CD14-positive monocyte (primary cell): ENCODE measurements around the gene STUB1. TPM values are rescaled to one million over a fixed set of nuclear protein-coding genes. Genes with fewer than 3 reads are reported as not detected.

ENCODE experiments used
- DNase-seq, 3 donors: peaks; one replicate each; pipeline ENCODE4 v3.0.0-alpha.2; 2011 to 2022
- H2AFZ ChIP-seq: 2 replicates; pipeline ENCODE4 v1.6.0; 2012; ENCODE audit warnings: mild to moderate bottlenecking, low read depth, low read length, inconsistent platforms; ENCODE audit not compliant: insufficient read depth, poor library complexity, severe bottlenecking
- H3K27ac ChIP-seq, 2 donors: 1 replicate in 1 of 2; 2 replicates in 1 of 2; pipeline ENCODE4 v1.5.1; 2012 to 2013; ENCODE audit warnings: low read length in 2 of 2, control low read depth in 1 of 2, inconsistent platforms in 1 of 2, low read depth in 1 of 2, mild to moderate bottlenecking in 1 of 2
- H3K27me3 ChIP-seq, 2 donors: one replicate each; pipeline versions ENCODE4 v1.6.0 to v1.6.1; 2011 to 2013; ENCODE audit warnings: low read length in 2 of 2; ENCODE audit not compliant: control insufficient read depth in 2 of 2, insufficient read depth in 2 of 2
- H3K36me3 ChIP-seq, 2 donors: replicated peaks in 1 of 2; 1 replicate in 1 of 2; 2 replicates in 1 of 2; pipeline versions ENCODE4 v1.5.1 to v1.6.1; 2012 to 2013; ENCODE audit warnings: low read length in 2 of 2, control low read depth in 1 of 2, inconsistent platforms in 1 of 2, mild to moderate bottlenecking in 1 of 2; ENCODE audit not compliant: insufficient read depth in 2 of 2, control insufficient read depth in 1 of 2
- H3K4me1 ChIP-seq, 2 donors: 1 replicate in 1 of 2; 2 replicates in 1 of 2; pipeline versions ENCODE4 v1.5.1 to v1.6.1; 2012 to 2013; ENCODE audit warnings: low read length in 2 of 2, control low read depth in 1 of 2, inconsistent platforms in 1 of 2, mild to moderate bottlenecking in 1 of 2, moderate library complexity in 1 of 2; ENCODE audit not compliant: insufficient read depth in 2 of 2, control insufficient read depth in 1 of 2
- H3K4me2 ChIP-seq: replicated peaks from 2 replicates; pipeline ENCODE3; 2012; ENCODE audit warnings: low read length, moderate library complexity, mild to moderate bottlenecking; ENCODE audit not compliant: poor library complexity, severe bottlenecking; ENCODE audit errors: extremely low read depth
- H3K4me3 ChIP-seq, 3 experiments: fragments of 200-600 bp in 1 of 3; sonication (generic) in 1 of 3; replicated peaks in 1 of 3; 1 replicate in 2 of 3; 2 replicates in 1 of 3; pipeline ENCODE4 v1.5.1; 2011 to 2013; ENCODE audit warnings: low read length in 3 of 3, mild to moderate bottlenecking in 3 of 3, control low read depth in 2 of 3, low read depth in 2 of 3, inconsistent platforms in 1 of 3, moderate library complexity in 1 of 3
- H3K79me2 ChIP-seq: 2 replicates; pipeline ENCODE4 v1.6.0; 2012; ENCODE audit warnings: mild to moderate bottlenecking, control low read depth, inconsistent platforms, low read length, moderate library complexity; ENCODE audit not compliant: insufficient read depth
- H3K9ac ChIP-seq: 2 replicates; pipeline ENCODE4 v1.6.0; 2017; ENCODE audit warnings: low read length, mild to moderate bottlenecking; ENCODE audit not compliant: insufficient read depth, poor library complexity, severe bottlenecking
- H3K9me3 ChIP-seq, 2 donors: replicated peaks in 1 of 2; 1 replicate in 1 of 2; 2 replicates in 1 of 2; pipeline versions ENCODE4 v1.5.1 to v1.6.1; 2012 to 2013; ENCODE audit warnings: low read length in 2 of 2, control low read depth in 1 of 2; ENCODE audit not compliant: control insufficient read depth in 1 of 2, insufficient read depth in 1 of 2
- H4K20me1 ChIP-seq: 2 replicates; pipeline ENCODE4 v1.6.0; 2012; ENCODE audit warnings: mild to moderate bottlenecking, low read length, control low read depth, moderate library complexity; ENCODE audit not compliant: insufficient read depth
- H3K27ac Mint-ChIP-seq, 7 donors: one replicate each; pipeline ENCODE4 v1.8.0; 2020; ENCODE audit warnings: mild to moderate bottlenecking in 7 of 7, mixed read lengths in 7 of 7, moderate library complexity in 6 of 7, inconsistent platforms in 2 of 7
- H3K27me3 Mint-ChIP-seq, 3 donors: one replicate each; pipeline ENCODE4 v1.8.0; 2021 to 2022; ENCODE audit warnings: low read depth in 3 of 3, mild to moderate bottlenecking in 3 of 3, mixed read lengths in 3 of 3, moderate library complexity in 3 of 3, inconsistent platforms in 1 of 3
- H3K36me3 Mint-ChIP-seq, 2 donors: one replicate each; pipeline ENCODE4 v1.8.0; 2020; ENCODE audit warnings: mixed read lengths in 2 of 2, inconsistent platforms in 1 of 2, mild to moderate bottlenecking in 1 of 2
- H3K4me1 Mint-ChIP-seq: one replicate; pipeline ENCODE4 v1.8.0; 2020; ENCODE audit warnings: mild to moderate bottlenecking, mixed read lengths
- H3K4me3 Mint-ChIP-seq, 2 donors: one replicate each; pipeline ENCODE4 v1.8.0; 2020; ENCODE audit warnings: mild to moderate bottlenecking in 2 of 2, mixed read lengths in 2 of 2, moderate library complexity in 1 of 2
- H3K9me3 Mint-ChIP-seq, 7 donors: one replicate each; pipeline ENCODE4 v1.8.0; 2020 to 2022; ENCODE audit warnings: mixed read lengths in 7 of 7, mild to moderate bottlenecking in 6 of 7, moderate library complexity in 6 of 7, inconsistent platforms in 2 of 7
- WGBS: methylation state at CpG from one replicate; pipeline ENCODE4 v1.1.5; 2013; ENCODE audit warnings: missing lambda C conversion rate; ENCODE audit not compliant: insufficient coverage; 5-methylcytosine and 5-hydroxymethylcytosine counted together
- intact Hi-C, 2 donors: fragments of 100-400 bp; cut with micrococcal nuclease; formaldehyde crosslinking; loops; one replicate each; pipeline versions ENCODE4 v1.15.0 to v1.15.1; 2023
- polyA plus RNA-seq, 3 donors: library from polyadenylated mRNA; depleted of rRNA in 1 of 3; unstranded in 2 of 3; stranded (reverse) in 1 of 3; fragments of 300-500 nt in 2 of 3; fragments of >200 nt in 1 of 3; fragmentation: Illumina TruSeq in 2 of 3; gene quantifications; 1 replicate in 2 of 3; 2 replicates in 1 of 3; pipeline ENCODE4 v1.2.3, GENCODE V29; 2012 to 2021
- TF ChIP-seq, protein P1 (sequence below): fragments of 200-600 bp; IDR thresholded peaks from one replicate; pipeline ENCODE4 v1.8.0; 2022; ENCODE audit warnings: antibody characterized with exemption, mild to moderate bottlenecking

STUB1 gene
- polyA plus RNA-seq, 3 donors: 83.3 to 108 (median 106) TPM

DNA sequence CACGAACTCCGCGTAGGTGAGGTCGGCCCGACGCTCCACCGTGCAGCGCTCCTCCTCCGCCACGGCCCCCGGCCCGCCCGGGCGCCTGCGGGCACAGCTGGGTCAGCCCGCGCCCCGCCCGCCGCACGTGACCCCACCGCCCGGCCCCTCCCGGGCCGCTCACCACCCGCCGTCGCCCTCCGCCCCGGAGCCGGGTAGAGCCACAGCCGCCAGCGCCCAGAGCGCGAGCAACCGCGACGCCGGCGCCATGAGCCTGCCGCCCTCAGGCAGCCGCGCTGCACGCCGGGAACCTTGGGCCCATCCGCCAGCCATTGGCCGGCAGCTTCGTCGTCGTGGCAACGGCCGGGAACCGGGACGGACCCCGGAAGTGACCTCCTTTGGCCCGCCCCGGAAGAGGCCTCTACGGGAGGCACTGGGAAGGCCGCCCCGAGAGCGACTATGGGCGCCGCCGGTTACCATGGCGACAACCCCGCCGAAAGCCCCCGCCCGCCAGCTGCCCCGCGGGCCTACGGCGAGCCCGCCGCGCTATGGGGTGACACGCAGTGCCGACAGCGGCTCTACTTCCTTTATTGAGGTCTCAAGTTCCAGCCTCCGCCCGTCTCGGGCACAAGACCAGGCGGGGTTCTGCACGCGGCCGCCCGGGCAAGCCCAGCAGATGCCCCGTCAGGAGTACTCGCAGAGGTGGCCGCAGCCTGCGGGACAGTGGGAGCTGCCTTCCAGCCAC lies 4.0 kb downstream of the STUB1 start, which contains the start of gene JMJD8:
TSS of gene JMJD8 (minus strand) at position 264 of the 724 bp plus-strand sequence. CDS start at position 249, 15 bp downstream.
- H3K4me3 ChIP-seq: peak within 1 kb of the TSS; percentile 41 to 78 (median 52)
- no peaks in the 10 kb centered on the region for H3K9me3 ChIP-seq
- H2AFZ ChIP-seq: peak within 1 kb of the TSS; percentile 76
- peaks cover 41 to 66% of the 10 kb centered on the region in 2 donors for H3K4me1 ChIP-seq
- peak within 1 kb of the TSS; percentile 86 for H3K4me2 ChIP-seq
- H3K4me3 Mint-ChIP-seq: peak within 1 kb of the TSS; percentile 73 to 79
- TF ChIP-seq, protein P1, sequence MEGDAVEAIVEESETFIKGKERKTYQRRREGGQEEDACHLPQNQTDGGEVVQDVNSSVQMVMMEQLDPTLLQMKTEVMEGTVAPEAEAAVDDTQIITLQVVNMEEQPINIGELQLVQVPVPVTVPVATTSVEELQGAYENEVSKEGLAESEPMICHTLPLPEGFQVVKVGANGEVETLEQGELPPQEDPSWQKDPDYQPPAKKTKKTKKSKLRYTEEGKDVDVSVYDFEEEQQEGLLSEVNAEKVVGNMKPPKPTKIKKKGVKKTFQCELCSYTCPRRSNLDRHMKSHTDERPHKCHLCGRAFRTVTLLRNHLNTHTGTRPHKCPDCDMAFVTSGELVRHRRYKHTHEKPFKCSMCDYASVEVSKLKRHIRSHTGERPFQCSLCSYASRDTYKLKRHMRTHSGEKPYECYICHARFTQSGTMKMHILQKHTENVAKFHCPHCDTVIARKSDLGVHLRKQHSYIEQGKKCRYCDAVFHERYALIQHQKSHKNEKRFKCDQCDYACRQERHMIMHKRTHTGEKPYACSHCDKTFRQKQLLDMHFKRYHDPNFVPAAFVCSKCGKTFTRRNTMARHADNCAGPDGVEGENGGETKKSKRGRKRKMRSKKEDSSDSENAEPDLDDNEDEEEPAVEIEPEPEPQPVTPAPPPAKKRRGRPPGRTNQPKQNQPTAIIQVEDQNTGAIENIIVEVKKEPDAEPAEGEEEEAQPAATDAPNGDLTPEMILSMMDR: no peak
- intact Hi-C loops: loop anchor here (5.0 kb wide), 2 partner anchors 47 to 97 kb away; partner anchors contain the start of gene METTL26 (in 1 of the 2)
- 1% methylated on average over 91 of the region's 91 CpGs for WGBS
- no peaks in the 10 kb centered on the region for H3K9me3 Mint-ChIP-seq
- peak; percentile 94 to 97 (median 97) for DNase-seq
- H3K4me1 Mint-ChIP-seq: peaks cover 30% of the 10 kb centered on the region
- H3K27me3 Mint-ChIP-seq: peaks cover 0 to 2% (median 0%) of the 10 kb centered on the region in 3 donors
- H3K9ac ChIP-seq: peak within 1 kb of the TSS; percentile 57
- H3K27me3 ChIP-seq: no peaks in the 10 kb centered on the region
- H3K27ac Mint-ChIP-seq: peak within 1 kb of the TSS; percentile 54 to 90 (median 88)
- peak within 1 kb of the TSS; percentile 48 to 69 for H3K27ac ChIP-seq
- peaks cover 20 to 21% of the 10 kb centered on the region in 2 donors for H3K36me3 ChIP-seq
- H3K36me3 Mint-ChIP-seq: peaks cover 26 to 39% of the 10 kb centered on the region in 2 donors
- peaks cover 33% of the 10 kb centered on the region for H3K79me2 ChIP-seq
- H4K20me1 ChIP-seq: peaks cover 36% of the 10 kb centered on the region

GRCh38 chr16:684961-685696 lies 4.9 kb downstream of the STUB1 start:
- Histone ChIP-seq H3K36me3 (peaks cover 20 to 21% of the 10 kb centered on the region in 2 donors), H3K9me3 (no peaks in the 10 kb centered on the region), H4K20me1 (peaks cover 36% of the 10 kb centered on the region), H3K4me3 (no peak overlapping the region), H3K79me2 (peaks cover 33% of the 10 kb centered on the region), H3K27me3 (no peaks in the 10 kb centered on the region), H3K4me1 (peaks cover 45 to 67% of the 10 kb centered on the region in 2 donors), H2AFZ (no peak overlapping the region), H3K4me2 (peak overlapping the region; percentile 86), H3K27ac (no peak overlapping the region), H3K9ac (no peak overlapping the region)
- H3K9me3 Mint-ChIP-seq: no peaks in the 10 kb centered on the region
- 94% methylated on average over 60 of the region's 61 CpGs for WGBS
- no peak for DNase-seq
- peaks cover 26 to 39% of the 10 kb centered on the region in 2 donors for H3K36me3 Mint-ChIP-seq
- TF ChIP-seq, protein P1: no peak
- H3K27me3 Mint-ChIP-seq: no peaks in the 10 kb centered on the region
- H3K27ac Mint-ChIP-seq: peak overlapping the region in 3 of 7 donors; percentile 19 to 55 (median 50)
- no peak overlapping the region for H3K4me3 Mint-ChIP-seq
- peaks cover 33% of the 10 kb centered on the region for H3K4me1 Mint-ChIP-seq
- intact Hi-C loops: loop anchor here (5.0 kb wide), 2 partner anchors 48 to 98 kb away; partner anchors contain the start of gene METTL26 (in 1 of the 2)
